CD14-positive monocyte (primary cell): ENCODE measurements around the gene KIF16B. TPM values are rescaled to one million over a fixed set of nuclear protein-coding genes. Genes with fewer than 3 reads are reported as not detected.

ENCODE experiments used
- DNase-seq, 3 donors: peaks; one replicate each; pipeline ENCODE4 v3.0.0-alpha.2; 2011 to 2022
- H2AFZ ChIP-seq: 2 replicates; pipeline ENCODE4 v1.6.0; 2012; ENCODE audit warnings: mild to moderate bottlenecking, low read depth, low read length, inconsistent platforms; ENCODE audit not compliant: insufficient read depth, poor library complexity, severe bottlenecking
- H3K27ac ChIP-seq, 2 donors: 1 replicate in 1 of 2; 2 replicates in 1 of 2; pipeline ENCODE4 v1.5.1; 2012 to 2013; ENCODE audit warnings: low read length in 2 of 2, control low read depth in 1 of 2, inconsistent platforms in 1 of 2, low read depth in 1 of 2, mild to moderate bottlenecking in 1 of 2
- H3K27me3 ChIP-seq, 2 donors: one replicate each; pipeline versions ENCODE4 v1.6.0 to v1.6.1; 2011 to 2013; ENCODE audit warnings: low read length in 2 of 2; ENCODE audit not compliant: control insufficient read depth in 2 of 2, insufficient read depth in 2 of 2
- H3K36me3 ChIP-seq, 2 donors: replicated peaks in 1 of 2; 1 replicate in 1 of 2; 2 replicates in 1 of 2; pipeline versions ENCODE4 v1.5.1 to v1.6.1; 2012 to 2013; ENCODE audit warnings: low read length in 2 of 2, control low read depth in 1 of 2, inconsistent platforms in 1 of 2, mild to moderate bottlenecking in 1 of 2; ENCODE audit not compliant: insufficient read depth in 2 of 2, control insufficient read depth in 1 of 2
- H3K4me1 ChIP-seq, 2 donors: 1 replicate in 1 of 2; 2 replicates in 1 of 2; pipeline versions ENCODE4 v1.5.1 to v1.6.1; 2012 to 2013; ENCODE audit warnings: low read length in 2 of 2, control low read depth in 1 of 2, inconsistent platforms in 1 of 2, mild to moderate bottlenecking in 1 of 2, moderate library complexity in 1 of 2; ENCODE audit not compliant: insufficient read depth in 2 of 2, control insufficient read depth in 1 of 2
- H3K4me2 ChIP-seq: replicated peaks from 2 replicates; pipeline ENCODE3; 2012; ENCODE audit warnings: low read length, moderate library complexity, mild to moderate bottlenecking; ENCODE audit not compliant: poor library complexity, severe bottlenecking; ENCODE audit errors: extremely low read depth
- H3K4me3 ChIP-seq, 3 experiments: fragments of 200-600 bp in 1 of 3; sonication (generic) in 1 of 3; replicated peaks in 1 of 3; 1 replicate in 2 of 3; 2 replicates in 1 of 3; pipeline ENCODE4 v1.5.1; 2011 to 2013; ENCODE audit warnings: low read length in 3 of 3, mild to moderate bottlenecking in 3 of 3, control low read depth in 2 of 3, low read depth in 2 of 3, inconsistent platforms in 1 of 3, moderate library complexity in 1 of 3
- H3K79me2 ChIP-seq: 2 replicates; pipeline ENCODE4 v1.6.0; 2012; ENCODE audit warnings: mild to moderate bottlenecking, control low read depth, inconsistent platforms, low read length, moderate library complexity; ENCODE audit not compliant: insufficient read depth
- H3K9ac ChIP-seq: 2 replicates; pipeline ENCODE4 v1.6.0; 2017; ENCODE audit warnings: low read length, mild to moderate bottlenecking; ENCODE audit not compliant: insufficient read depth, poor library complexity, severe bottlenecking
- H3K9me3 ChIP-seq, 2 donors: replicated peaks in 1 of 2; 1 replicate in 1 of 2; 2 replicates in 1 of 2; pipeline versions ENCODE4 v1.5.1 to v1.6.1; 2012 to 2013; ENCODE audit warnings: low read length in 2 of 2, control low read depth in 1 of 2; ENCODE audit not compliant: control insufficient read depth in 1 of 2, insufficient read depth in 1 of 2
- H4K20me1 ChIP-seq: 2 replicates; pipeline ENCODE4 v1.6.0; 2012; ENCODE audit warnings: mild to moderate bottlenecking, low read length, control low read depth, moderate library complexity; ENCODE audit not compliant: insufficient read depth
- H3K27ac Mint-ChIP-seq, 7 donors: one replicate each; pipeline ENCODE4 v1.8.0; 2020; ENCODE audit warnings: mild to moderate bottlenecking in 7 of 7, mixed read lengths in 7 of 7, moderate library complexity in 6 of 7, inconsistent platforms in 2 of 7
- H3K27me3 Mint-ChIP-seq, 3 donors: one replicate each; pipeline ENCODE4 v1.8.0; 2021 to 2022; ENCODE audit warnings: low read depth in 3 of 3, mild to moderate bottlenecking in 3 of 3, mixed read lengths in 3 of 3, moderate library complexity in 3 of 3, inconsistent platforms in 1 of 3
- H3K36me3 Mint-ChIP-seq, 2 donors: one replicate each; pipeline ENCODE4 v1.8.0; 2020; ENCODE audit warnings: mixed read lengths in 2 of 2, inconsistent platforms in 1 of 2, mild to moderate bottlenecking in 1 of 2
- H3K4me1 Mint-ChIP-seq: one replicate; pipeline ENCODE4 v1.8.0; 2020; ENCODE audit warnings: mild to moderate bottlenecking, mixed read lengths
- H3K4me3 Mint-ChIP-seq, 2 donors: one replicate each; pipeline ENCODE4 v1.8.0; 2020; ENCODE audit warnings: mild to moderate bottlenecking in 2 of 2, mixed read lengths in 2 of 2, moderate library complexity in 1 of 2
- H3K9me3 Mint-ChIP-seq, 7 donors: one replicate each; pipeline ENCODE4 v1.8.0; 2020 to 2022; ENCODE audit warnings: mixed read lengths in 7 of 7, mild to moderate bottlenecking in 6 of 7, moderate library complexity in 6 of 7, inconsistent platforms in 2 of 7
- WGBS: methylation state at CpG from one replicate; pipeline ENCODE4 v1.1.5; 2013; ENCODE audit warnings: missing lambda C conversion rate; ENCODE audit not compliant: insufficient coverage; 5-methylcytosine and 5-hydroxymethylcytosine counted together
- intact Hi-C, 2 donors: fragments of 100-400 bp; cut with micrococcal nuclease; formaldehyde crosslinking; loops; one replicate each; pipeline versions ENCODE4 v1.15.0 to v1.15.1; 2023
- polyA plus RNA-seq, 3 donors: library from polyadenylated mRNA; depleted of rRNA in 1 of 3; unstranded in 2 of 3; stranded (reverse) in 1 of 3; fragments of 300-500 nt in 2 of 3; fragments of >200 nt in 1 of 3; fragmentation: Illumina TruSeq in 2 of 3; gene quantifications; 1 replicate in 2 of 3; 2 replicates in 1 of 3; pipeline ENCODE4 v1.2.3, GENCODE V29; 2012 to 2021
- TF ChIP-seq, protein P1 (sequence below): fragments of 200-600 bp; IDR thresholded peaks from one replicate; pipeline ENCODE4 v1.8.0; 2022; ENCODE audit warnings: antibody characterized with exemption, mild to moderate bottlenecking

KIF16B gene
- polyA plus RNA-seq, 3 donors: 0.89 to 2.9 (median 2.8) TPM

DNA sequence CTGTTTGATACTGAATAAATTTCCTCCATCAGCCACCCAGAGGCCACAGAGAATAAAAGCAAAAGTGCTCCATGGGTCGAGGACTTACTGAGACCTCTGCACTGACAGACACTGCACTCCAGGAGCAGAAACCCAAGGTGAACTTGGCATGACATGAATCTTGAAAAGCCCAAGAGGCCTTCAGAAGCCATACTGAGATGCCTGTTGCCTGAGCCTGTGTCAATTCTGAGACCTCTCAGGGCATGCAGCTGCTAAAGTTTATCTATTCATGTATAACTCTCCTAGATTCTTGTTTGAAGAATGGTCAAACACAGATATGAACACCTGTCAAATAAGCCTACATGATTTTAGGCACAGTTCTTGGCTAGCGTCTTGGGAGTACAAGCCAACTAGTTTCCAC lies 145.7 kb downstream of the KIF16B start:
- Histone ChIP-seq H3K36me3 (peaks cover 7 to 46% of the 10 kb centered on the region in 2 donors), H2AFZ (no peak overlapping the region), H3K4me1 (no peaks in the 10 kb centered on the region), H3K79me2 (no peaks in the 10 kb centered on the region), H3K4me2 (no peak overlapping the region), H3K27ac (no peak overlapping the region), H3K9me3 (peaks cover 0 to 6% of the 10 kb centered on the region in 2 donors), H3K27me3 (no peaks in the 10 kb centered on the region), H3K4me3 (no peak overlapping the region), H4K20me1 (no peaks in the 10 kb centered on the region), H3K9ac (no peak overlapping the region)
- TF ChIP-seq, protein P1, sequence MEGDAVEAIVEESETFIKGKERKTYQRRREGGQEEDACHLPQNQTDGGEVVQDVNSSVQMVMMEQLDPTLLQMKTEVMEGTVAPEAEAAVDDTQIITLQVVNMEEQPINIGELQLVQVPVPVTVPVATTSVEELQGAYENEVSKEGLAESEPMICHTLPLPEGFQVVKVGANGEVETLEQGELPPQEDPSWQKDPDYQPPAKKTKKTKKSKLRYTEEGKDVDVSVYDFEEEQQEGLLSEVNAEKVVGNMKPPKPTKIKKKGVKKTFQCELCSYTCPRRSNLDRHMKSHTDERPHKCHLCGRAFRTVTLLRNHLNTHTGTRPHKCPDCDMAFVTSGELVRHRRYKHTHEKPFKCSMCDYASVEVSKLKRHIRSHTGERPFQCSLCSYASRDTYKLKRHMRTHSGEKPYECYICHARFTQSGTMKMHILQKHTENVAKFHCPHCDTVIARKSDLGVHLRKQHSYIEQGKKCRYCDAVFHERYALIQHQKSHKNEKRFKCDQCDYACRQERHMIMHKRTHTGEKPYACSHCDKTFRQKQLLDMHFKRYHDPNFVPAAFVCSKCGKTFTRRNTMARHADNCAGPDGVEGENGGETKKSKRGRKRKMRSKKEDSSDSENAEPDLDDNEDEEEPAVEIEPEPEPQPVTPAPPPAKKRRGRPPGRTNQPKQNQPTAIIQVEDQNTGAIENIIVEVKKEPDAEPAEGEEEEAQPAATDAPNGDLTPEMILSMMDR: no peak
- Mint-ChIP-seq H3K4me1 (no peaks in the 10 kb centered on the region), H3K27ac (no peak overlapping the region), H3K36me3 (peaks cover 37 to 49% of the 10 kb centered on the region in 2 donors), H3K9me3 (peaks cover 5 to 23% (median 7%) of the 10 kb centered on the region in 7 donors), H3K4me3 (no peak overlapping the region), H3K27me3 (peaks cover 0 to 5% (median 0%) of the 10 kb centered on the region in 3 donors)
- WGBS: 100% methylated on average over 1 of the region's 2 CpGs
- DNase-seq: no peak
- intact Hi-C loops: no loop called here

DNA sequence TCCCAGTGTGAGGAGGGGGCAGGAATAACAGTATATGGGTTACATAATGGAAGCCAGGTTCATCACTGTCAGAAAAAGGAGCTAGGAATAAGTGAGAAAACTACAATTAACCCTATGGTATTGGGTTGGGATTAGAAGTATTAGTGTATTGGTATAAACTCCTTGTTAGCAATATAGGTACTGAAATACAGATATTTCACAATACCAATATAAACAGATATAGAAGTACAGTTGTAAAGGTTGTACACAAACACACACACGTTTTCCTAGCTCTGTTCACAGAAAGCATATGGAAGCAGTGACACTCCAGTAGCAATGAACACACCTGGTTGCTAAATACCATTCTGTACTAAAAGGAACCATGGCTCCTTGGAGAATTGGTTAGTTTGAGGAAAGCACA lies 148.5 kb downstream of the KIF16B start:
- H3K79me2 ChIP-seq: no peaks in the 10 kb centered on the region
- peaks cover 37 to 52% of the 10 kb centered on the region in 2 donors for H3K36me3 Mint-ChIP-seq
- intact Hi-C loops: no loop called here
- no peak overlapping the region for H3K4me3 Mint-ChIP-seq
- no peak overlapping the region for H3K4me3 ChIP-seq
- H2AFZ ChIP-seq: no peak overlapping the region
- no CpG with 5 or more reads among the region's 1 CpG for WGBS
- H3K9me3 Mint-ChIP-seq: peaks cover 4 to 23% (median 7%) of the 10 kb centered on the region in 7 donors
- peaks cover 0 to 6% of the 10 kb centered on the region in 2 donors for H3K9me3 ChIP-seq
- no peaks in the 10 kb centered on the region for H3K4me1 ChIP-seq
- no peak overlapping the region for H3K27ac Mint-ChIP-seq
- no peak overlapping the region for H3K4me2 ChIP-seq
- no peak overlapping the region for H3K27ac ChIP-seq
- no peaks in the 10 kb centered on the region for H3K4me1 Mint-ChIP-seq
- no peak overlapping the region for H3K9ac ChIP-seq
- TF ChIP-seq, protein P1: no peak
- H3K27me3 ChIP-seq: no peaks in the 10 kb centered on the region
- no peak for DNase-seq
- peaks cover 0 to 5% (median 1%) of the 10 kb centered on the region in 3 donors for H3K27me3 Mint-ChIP-seq
- peaks cover 7 to 46% of the 10 kb centered on the region in 2 donors for H3K36me3 ChIP-seq
- H4K20me1 ChIP-seq: no peaks in the 10 kb centered on the region
